NCI-H2029 (cell line): ENCODE results near the gene UIMC1.

ENCODE experiments used
- DNase-seq: peaks from one replicate; lab custom pipeline; 2025; lab: John Stamatoyannopoulos, UW

The UIMC1 gene

GRCh38 chr5:176869501-176870109 is 137.0 kb downstream of the UIMC1 start:
- no peak for DNase-seq

- DNase-seq = no peak
These were observed 137.8 kb downstream of the UIMC1 start for GRCh38 chr5:176868731-176869130.

- DNase-seq = no peak
These were observed 138.5 kb downstream of the UIMC1 start for GRCh38 chr5:176868126-176868525.

GRCh38 chr5:176866707-176867310 is 139.8 kb downstream of the UIMC1 start:
- no peak for DNase-seq

GRCh38 chr5:176865964-176866363 is 140.6 kb downstream of the UIMC1 start:
- DNase-seq = no peak

GRCh38 chr5:176864755-176865154 is 141.8 kb downstream of the UIMC1 start:
- DNase-seq = no peak

- no peak for DNase-seq
These were observed 142.8 kb downstream of the UIMC1 start for GRCh38 chr5:176863765-176864098.

GRCh38 chr5:176863041-176863764 is 143.4 kb downstream of the UIMC1 start:
- DNase-seq = no peak

GRCh38 chr5:176862330-176862995 is 144.1 kb downstream of the UIMC1 start:
- DNase-seq = no peak

GRCh38 chr5:176861276-176861675 is 145.3 kb downstream of the UIMC1 start:
- DNase-seq = no peak

GRCh38 chr5:176860381-176860780 is 146.2 kb downstream of the UIMC1 start:
- no peak for DNase-seq

GRCh38 chr5:176859916-176860315 is 146.7 kb downstream of the UIMC1 start:
- no peak for DNase-seq

GRCh38 chr5:176857894-176858273 is 148.7 kb downstream of the UIMC1 start:
- DNase-seq = no peak

GRCh38 chr5:176857216-176857893 is 149.2 kb downstream of the UIMC1 start:
- no peak for DNase-seq

- no peak for DNase-seq
These were observed 149.8 kb downstream of the UIMC1 start for GRCh38 chr5:176856746-176857145.

- DNase-seq = no peak
These were observed 151.0 kb downstream of the UIMC1 start for GRCh38 chr5:176855598-176855997.
